OCI-LY7 (cell line): Measurements from ENCODE around the gene RGL1. TPM values are rescaled to one million over a fixed set of nuclear protein-coding genes. Genes with fewer than 3 reads are reported as not detected.

Experiments used
- BruUV-seq: library from RNA; stranded (reverse); fragments of 400-500 nt; replicated peaks from 2 replicates; lab custom pipeline; 2021; lab: Mats Ljungman, UMichigan
- CTCF ChIA-PET: fragments of 300-600 bp; sonication (Branson Sonifier 250); formaldehyde crosslinking; loops from one replicate; lab custom pipeline; 2022; ENCODE audit warnings: antibody characterized with exemption; ENCODE audit not compliant: unreplicated experiment; lab: Charles Lee
- POLR2A ChIA-PET: fragments of 300-600 bp; sonication (Branson Sonifier 250); formaldehyde crosslinking; loops from one replicate; lab custom pipeline; 2022; ENCODE audit warnings: antibody characterized with exemption; lab: Charles Lee
- DNase-seq: peaks from one replicate; pipeline ENCODE4 v3.0.0-alpha.2; 2015; ENCODE audit warnings: low spot score
- H2AFZ ChIP-seq: fragments of 200-600 bp; sonication (generic), shearing (Covaris generic); 2 replicates; pipeline ENCODE4 v1.6.1; 2014; ENCODE audit warnings: mild to moderate bottlenecking, antibody characterized with exemption, low read length, moderate library complexity
- H3K27ac ChIP-seq: fragments of 200-600 bp; sonication (generic); 2 replicates; pipeline ENCODE4 v1.5.1; 2014; ENCODE audit warnings: mixed run types, low read depth, mild to moderate bottlenecking, moderate library complexity, low read length, inconsistent platforms; ENCODE audit not compliant: poor library complexity, severe bottlenecking
- H3K36me3 ChIP-seq: fragments of 200-600 bp; sonication (generic); 2 replicates; pipeline ENCODE4 v1.6.1; 2014; ENCODE audit warnings: mild to moderate bottlenecking, antibody characterized with exemption, low read length, moderate library complexity, mixed read lengths; ENCODE audit not compliant: insufficient read depth
- H3K4me1 ChIP-seq: fragments of 200-600 bp; sonication (generic); 2 replicates; pipeline ENCODE4 v1.5.1; 2014; ENCODE audit warnings: mild to moderate bottlenecking, low read length; ENCODE audit not compliant: insufficient read depth, poor library complexity, severe bottlenecking
- H3K4me2 ChIP-seq: fragments of 200-600 bp; sonication (generic); 2 replicates; pipeline ENCODE4 v1.6.1; 2014; ENCODE audit warnings: mild to moderate bottlenecking, low read length
- H3K4me3 ChIP-seq: fragments of 200-600 bp; sonication (generic); 2 replicates; pipeline ENCODE4 v1.5.1; 2014; ENCODE audit warnings: mild to moderate bottlenecking, low read depth, low read length; ENCODE audit not compliant: poor library complexity, severe bottlenecking
- H3K79me2 ChIP-seq: fragments of 200-600 bp; sonication (generic); 2 replicates; pipeline ENCODE4 v1.6.1; 2016; ENCODE audit warnings: low read depth, mild to moderate bottlenecking, low read length, moderate library complexity, mixed read lengths; ENCODE audit not compliant: insufficient read depth
- H3K9me2 ChIP-seq: fragments of 200-600 bp; sonication (generic); 2 replicates; pipeline ENCODE4 v1.6.1; 2016; ENCODE audit warnings: mild to moderate bottlenecking, low read length, mixed read lengths; ENCODE audit not compliant: insufficient read depth
- H3K9me3 ChIP-seq: fragments of 200-600 bp; sonication (generic); 2 replicates; pipeline ENCODE4 v1.6.1; 2014; ENCODE audit warnings: mild to moderate bottlenecking, mixed run types, low read length, mixed read lengths
- H4K20me1 ChIP-seq: fragments of 200-600 bp; sonication (generic); 2 replicates; pipeline ENCODE4 v1.6.1; 2014; ENCODE audit warnings: mild to moderate bottlenecking, antibody characterized with exemption, low read length, moderate library complexity, mixed read lengths; ENCODE audit not compliant: insufficient read depth
- CTCF ChIP-seq: fragments of 200-600 bp; sonication (generic); conservative IDR thresholded peaks from 2 replicates; pipeline ENCODE4 v1.5.1; 2014; ENCODE audit warnings: mild to moderate bottlenecking, antibody characterized with exemption, low read length, moderate library complexity, mixed read lengths
- EZH2phosphoT487 ChIP-seq: fragments of 200-600 bp; sonication (generic); IDR thresholded peaks from 2 replicates; pipeline ENCODE4 v1.6.1; 2018; ENCODE audit warnings: low read depth, borderline replicate concordance, mild to moderate bottlenecking, mixed run types, antibody characterized with exemption, low read length, moderate library complexity, mixed read lengths
- intact Hi-C: fragments of 100-400 bp; cut with micrococcal nuclease; formaldehyde crosslinking; loops from one replicate; pipeline ENCODE4 v1.10.0; 2022; ENCODE audit not compliant: unreplicated experiment
- total RNA-seq, 2 experiments: library from RNA; depleted of rRNA in 1 of 2; stranded (reverse); fragments of >200 nt in 1 of 2; shearing (Covaris generic) in 1 of 2; gene quantifications; 2 replicates each; pipeline ENCODE4 v1.2.3, GENCODE V29; 2014 to 2022

The RGL1 gene
- total RNA-seq, 2 experiments from 2014 or later = 0.32 to 0.35 TPM

- no peak for DNase-seq
- TF ChIP-seq EZH2phosphoT487 (no peak), CTCF (no peak)
- no TSS peak for BruUV-seq
These were observed 96.9 kb downstream of the RGL1 start for GRCh38 chr1:183901748-183902330.

DNA sequence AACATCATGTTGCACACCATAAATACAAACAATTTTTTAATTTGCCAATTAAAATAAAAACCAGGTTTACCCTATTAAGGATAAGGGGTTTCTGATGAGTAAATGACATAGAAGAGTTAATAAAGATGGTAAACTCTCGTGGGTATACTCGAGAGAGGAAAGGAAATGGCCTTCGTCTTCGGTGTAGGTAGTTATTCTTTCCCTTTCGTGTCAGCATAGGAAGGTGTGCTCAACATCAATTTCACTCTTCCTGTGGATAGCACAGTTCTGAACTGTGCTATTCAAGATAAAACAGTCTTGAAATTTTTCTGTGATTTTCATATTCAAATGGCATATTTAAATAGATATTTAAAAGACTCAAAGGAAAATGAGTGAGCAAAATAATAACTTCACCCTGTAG lies 98.2 kb downstream of the RGL1 start:
- Histone ChIP-seq H3K4me3 (no peak overlapping the region), H3K36me3 (no peaks in the 10 kb centered on the region), H3K79me2 (no peaks in the 10 kb centered on the region), H3K4me2 (no peak overlapping the region), H2AFZ (no peak overlapping the region), H3K9me2 (no peaks in the 10 kb centered on the region), H3K9me3 (no peaks in the 10 kb centered on the region), H3K4me1 (no peaks in the 10 kb centered on the region), H3K27ac (no peak overlapping the region), H4K20me1 (no peaks in the 10 kb centered on the region)
- POLR2A ChIA-PET = interaction anchor here (0.9 kb wide), 1 partner anchor 21 kb away, joined by 4 read pairs; no protein-coding TSS in a partner anchor
- no TSS peak for BruUV-seq
- CTCF ChIA-PET = no interaction called here
- no peak for DNase-seq
- TF ChIP-seq CTCF (no peak), EZH2phosphoT487 (no peak)
- intact Hi-C loops = no loop called here

More at GRCh38 chr1:183901748-183902330, 96.9 kb downstream of the RGL1 start:
- no peak overlapping the region for H3K4me2 ChIP-seq
- no peaks in the 10 kb centered on the region for H3K9me2 ChIP-seq
- CTCF ChIA-PET = no interaction called here
- H4K20me1 ChIP-seq = no peaks in the 10 kb centered on the region
- H3K27ac ChIP-seq = no peak overlapping the region
- H3K79me2 ChIP-seq = no peaks in the 10 kb centered on the region
- H3K4me3 ChIP-seq = no peak overlapping the region
- intact Hi-C loops = no loop called here
- H3K36me3 ChIP-seq = no peaks in the 10 kb centered on the region
- no peaks in the 10 kb centered on the region for H3K9me3 ChIP-seq
- POLR2A ChIA-PET = no interaction called here
- no peak overlapping the region for H2AFZ ChIP-seq
- no peaks in the 10 kb centered on the region for H3K4me1 ChIP-seq

- no peaks in the 10 kb centered on the region for H4K20me1 ChIP-seq
- intact Hi-C loops = no loop called here
- no peaks in the 10 kb centered on the region for H3K36me3 ChIP-seq
- no peaks in the 10 kb centered on the region for H3K9me2 ChIP-seq
- H3K27ac ChIP-seq = no peak overlapping the region
- no peaks in the 10 kb centered on the region for H3K9me3 ChIP-seq
- TF ChIP-seq EZH2phosphoT487 (no peak), CTCF (no peak)
- H3K4me1 ChIP-seq = peaks cover under 1% of the 10 kb centered on the region
- POLR2A ChIA-PET = no interaction called here
- BruUV-seq = no TSS peak
- no peak overlapping the region for H3K4me2 ChIP-seq
- CTCF ChIA-PET = no interaction called here
- H2AFZ ChIP-seq = no peak overlapping the region
- DNase-seq = no peak
- no peak overlapping the region for H3K4me3 ChIP-seq
- H3K79me2 ChIP-seq = no peaks in the 10 kb centered on the region
These were observed 100.7 kb downstream of the RGL1 start for GRCh38 chr1:183905508-183906113.
